GM19240 (cell line): ENCODE measurements around the gene RGS8.

Source experiments
- DNase-seq: peaks from one replicate; pipeline ENCODE4 v3.0.0; 2011; ENCODE audit warnings: low spot score; ENCODE audit not compliant: insufficient read length

Gene RGS8

DNA sequence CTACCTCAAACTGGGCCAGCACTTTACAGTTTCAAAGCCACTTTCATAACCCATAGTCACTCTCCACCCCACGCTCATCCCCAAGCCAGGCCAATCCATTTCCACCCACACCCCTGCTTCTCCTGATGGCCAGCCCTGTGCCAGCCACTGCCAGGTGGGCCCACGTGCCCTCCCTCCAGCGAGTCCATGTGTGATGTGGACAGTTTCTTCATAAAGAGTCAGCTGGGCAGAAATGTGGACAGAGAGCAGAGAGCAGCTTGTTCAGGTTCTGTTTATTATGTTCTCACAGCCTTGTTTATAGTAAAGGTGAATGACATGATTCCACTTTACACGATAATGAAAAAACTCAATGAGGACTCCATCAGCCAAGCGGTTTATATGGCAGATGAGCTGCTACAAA is 42.8 kb downstream of the RGS8 start:
- no peak for DNase-seq

DNA sequence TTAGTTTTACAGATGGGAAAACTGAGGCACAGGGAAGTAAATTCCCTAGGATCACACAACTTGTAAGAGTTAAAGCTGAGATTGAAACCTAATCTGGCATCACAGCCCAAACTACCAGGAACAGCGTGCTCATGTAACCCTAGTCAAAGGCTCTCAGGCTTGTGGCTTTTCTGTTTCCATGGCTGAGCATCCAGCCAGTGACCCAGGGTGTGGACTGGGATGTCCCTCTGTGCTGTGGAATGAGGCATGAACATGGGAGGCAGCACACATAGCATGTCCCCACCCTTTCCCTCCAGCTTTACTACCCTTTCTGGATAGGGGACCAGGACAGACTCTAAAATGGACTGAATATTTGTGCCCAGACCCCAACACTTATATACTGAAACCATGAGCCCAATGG is 45.1 kb downstream of the RGS8 start:
- no peak for DNase-seq

DNA sequence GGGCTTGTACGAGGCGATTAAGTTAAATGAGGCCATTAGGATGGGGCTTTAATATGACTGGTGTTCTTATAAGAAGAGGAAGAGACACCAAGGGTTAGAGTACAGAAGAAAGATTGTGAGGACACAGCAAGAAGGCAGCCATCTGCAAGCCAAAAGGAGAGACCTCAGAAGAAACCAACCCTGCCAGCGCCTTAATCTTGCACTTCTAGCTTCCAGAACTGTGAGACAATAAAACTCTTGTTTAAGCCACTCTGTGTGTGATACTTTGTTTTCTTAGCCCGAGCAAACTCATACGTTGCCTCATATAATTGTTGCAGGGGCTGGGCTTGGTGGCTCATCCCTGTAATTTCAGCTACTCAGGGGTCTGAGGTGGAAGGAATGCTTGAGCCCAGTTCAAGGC is 46.6 kb downstream of the RGS8 start:
- no peak for DNase-seq

DNA sequence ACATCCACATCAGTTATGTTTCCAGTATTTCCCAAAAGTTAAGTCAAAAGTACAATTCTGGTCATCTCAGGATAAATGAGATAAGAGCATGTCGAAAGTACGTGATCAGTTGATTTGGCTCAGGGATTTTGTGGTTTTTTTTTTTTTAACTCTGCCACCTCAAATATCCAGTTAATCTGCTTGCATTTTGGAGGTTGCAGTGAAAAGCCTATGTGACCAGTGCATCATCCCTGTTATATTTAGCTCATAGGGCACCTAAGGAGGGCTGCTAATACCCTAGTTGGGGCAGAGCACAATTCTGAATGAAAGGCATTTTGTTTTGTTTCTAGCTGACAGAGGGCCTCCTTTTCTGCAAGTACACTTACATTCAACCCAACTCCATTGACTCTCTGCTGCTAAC is 48.5 kb downstream of the RGS8 start:
- no peak for DNase-seq
